Measurements from ENCODE around the gene TRIM17. TPM values are rescaled to one million over a fixed set of nuclear protein-coding genes. Genes with fewer than 3 reads are reported as not detected.

TRIM17 gene
- total and polyA plus RNA-seq, 2 of the 13 experiments (the other 11 are each of a cell fraction or from before 2014, with no cell fraction given), result 0.32 to 0.64 TPM

DNA sequence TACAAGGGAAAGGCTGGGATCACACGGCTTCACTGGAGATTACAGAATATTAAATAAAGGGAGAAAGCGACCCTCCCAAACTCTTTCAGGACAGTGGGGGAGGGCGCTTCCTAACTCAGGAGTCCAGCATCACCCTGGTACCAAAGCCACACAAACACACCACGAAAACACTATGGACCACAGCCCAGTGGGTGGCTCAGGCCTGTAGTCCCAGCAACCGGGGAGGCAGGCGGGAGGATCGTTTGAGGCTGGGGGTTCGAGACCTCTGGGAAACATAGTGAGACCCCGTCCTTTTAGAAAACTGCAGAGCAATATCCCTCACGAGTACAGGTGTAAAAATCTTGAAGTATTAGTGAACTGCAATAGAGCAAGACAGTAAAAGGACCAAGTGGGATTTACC is 26.0 kb downstream of the TRIM17 start:
- Histone ChIP-seq H3K36me3 (replicated peaks in 1 of 2; ENCODE audit: control insufficient read depth in 1 of 2, insufficient read depth in 2 of 2, low read length in 2 of 2) (peaks cover 4 to 19% of the 10 kb centered on the region in 2 experiments), H4K20me1 (ENCODE audit: insufficient read depth, low read length) (no peaks in the 10 kb centered on the region), H3K4me3 (replicated peaks in 1 of 3; ENCODE audit: insufficient read depth in 1 of 3, low read depth in 2 of 3, low read length in 3 of 3) (no peak overlapping the region), H3K9me3 (ENCODE audit: low read length) (no peaks in the 10 kb centered on the region), H3K4me2 (ENCODE audit: low read depth, low read length) (no peak overlapping the region), H2AFZ (ENCODE audit: low read length) (no peak overlapping the region), H3K4me1 (ENCODE audit: insufficient read depth, low read length) (peaks cover 8% of the 10 kb centered on the region), H3K9ac (ENCODE audit: insufficient read depth, low read depth, low read length) (no peak overlapping the region), H3K27ac (ENCODE audit: extremely low read length, insufficient read depth, low read length) (no peak overlapping the region), H3K79me2 (ENCODE audit: insufficient read depth, low read length) (no peaks in the 10 kb centered on the region), H3K27me3 (ENCODE audit: control insufficient read depth in 1 of 2, insufficient read depth in 2 of 2, low read length in 2 of 2) (no peaks in the 10 kb centered on the region)
- intact Hi-C loops (cut with micrococcal nuclease; ENCODE audit: unreplicated experiment), result no loop called here
- in situ Hi-C loops (cut with HindIII; ENCODE audit: extremely low pct_ligation_motif_present, low pct_unique_long_range_greater_than_20kb), result no loop called here
- 88% methylated on average over 9 of the region's 10 CpGs for WGBS (ENCODE audit: low lambda C conversion rate)
- BruUV-seq (replicated peaks), result no TSS peak
- TF ChIP-seq CENPX (CRISPR knock-in tag; IDR thresholded peaks at IDR 0.05) (no peak), ZNF780A (CRISPR knock-in tag; IDR thresholded peaks at IDR 0.05) (no peak), SKI (IDR thresholded peaks at IDR 0.05; ENCODE audit: partially characterized antibody) (no peak)
- TF ChIP-seq, protein P1, sequence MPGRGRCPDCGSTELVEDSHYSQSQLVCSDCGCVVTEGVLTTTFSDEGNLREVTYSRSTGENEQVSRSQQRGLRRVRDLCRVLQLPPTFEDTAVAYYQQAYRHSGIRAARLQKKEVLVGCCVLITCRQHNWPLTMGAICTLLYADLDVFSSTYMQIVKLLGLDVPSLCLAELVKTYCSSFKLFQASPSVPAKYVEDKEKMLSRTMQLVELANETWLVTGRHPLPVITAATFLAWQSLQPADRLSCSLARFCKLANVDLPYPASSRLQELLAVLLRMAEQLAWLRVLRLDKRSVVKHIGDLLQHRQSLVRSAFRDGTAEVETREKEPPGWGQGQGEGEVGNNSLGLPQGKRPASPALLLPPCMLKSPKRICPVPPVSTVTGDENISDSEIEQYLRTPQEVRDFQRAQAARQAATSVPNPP (CRISPR knock-in tag; IDR thresholded peaks at IDR 0.05), result no peak
- DNase-seq (ENCODE audit: low spot score) (no peak), FAIRE-seq (no peak), ATAC-seq (no peak)
- ChIA-PET POLR2A (no interaction called here), CTCF (ENCODE audit: low intra/inter-chr PET ratio, low total read pairs) (no interaction called here)

DNA sequence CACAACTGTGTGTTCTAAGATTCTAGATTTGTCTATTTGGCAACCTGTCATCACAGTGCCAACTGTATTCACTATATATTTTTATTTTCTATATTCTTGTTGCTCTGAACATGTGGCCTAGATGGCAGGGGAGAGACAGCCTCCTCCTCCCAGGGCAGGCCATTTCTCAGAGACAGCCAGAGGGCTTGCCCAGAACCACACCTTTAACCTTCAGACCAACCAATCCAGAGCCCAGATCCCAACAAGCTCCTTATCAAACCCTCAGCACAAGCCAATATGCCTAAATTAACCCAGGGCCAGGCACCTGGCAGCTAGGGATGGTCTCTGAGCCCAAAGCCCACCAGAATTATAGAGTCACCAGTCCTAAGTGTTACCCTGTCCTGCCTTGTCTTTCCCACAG is 29.3 kb downstream of the TRIM17 start:
- intact Hi-C loops (cut with micrococcal nuclease; ENCODE audit: unreplicated experiment), result no loop called here
- TF ChIP-seq JUND (CRISPR knock-in tag; IDR thresholded peaks at IDR 0.05) (no peak), ZNF326 (CRISPR knock-in tag; IDR thresholded peaks at IDR 0.05; ENCODE audit: borderline replicate concordance) (no peak), SRSF4 (IDR thresholded peaks at IDR 0.05; ENCODE audit: low read depth, low read length, poor library complexity, severe bottlenecking) (no peak), TMF1 (CRISPR knock-in tag; IDR thresholded peaks at IDR 0.05; ENCODE audit: low read depth) (no peak), ZNF451 (CRISPR knock-in tag; IDR thresholded peaks at IDR 0.05) (no peak), ZC3H4 (CRISPR knock-in tag; IDR thresholded peaks at IDR 0.05; ENCODE audit: borderline replicate concordance) (no peak), ZNF30 (CRISPR knock-in tag; IDR thresholded peaks at IDR 0.05) (no peak), ZFP36L2 (CRISPR knock-in tag; IDR thresholded peaks at IDR 0.05) (no peak)
- TF ChIP-seq, protein P2, sequence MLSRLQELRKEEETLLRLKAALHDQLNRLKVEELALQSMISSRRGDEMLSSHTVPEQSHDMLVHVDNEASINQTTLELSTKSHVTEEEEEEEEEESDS (CRISPR knock-in tag; IDR thresholded peaks at IDR 0.05; ENCODE audit: borderline replicate concordance), result no peak
- TF ChIP-seq, protein P3, sequence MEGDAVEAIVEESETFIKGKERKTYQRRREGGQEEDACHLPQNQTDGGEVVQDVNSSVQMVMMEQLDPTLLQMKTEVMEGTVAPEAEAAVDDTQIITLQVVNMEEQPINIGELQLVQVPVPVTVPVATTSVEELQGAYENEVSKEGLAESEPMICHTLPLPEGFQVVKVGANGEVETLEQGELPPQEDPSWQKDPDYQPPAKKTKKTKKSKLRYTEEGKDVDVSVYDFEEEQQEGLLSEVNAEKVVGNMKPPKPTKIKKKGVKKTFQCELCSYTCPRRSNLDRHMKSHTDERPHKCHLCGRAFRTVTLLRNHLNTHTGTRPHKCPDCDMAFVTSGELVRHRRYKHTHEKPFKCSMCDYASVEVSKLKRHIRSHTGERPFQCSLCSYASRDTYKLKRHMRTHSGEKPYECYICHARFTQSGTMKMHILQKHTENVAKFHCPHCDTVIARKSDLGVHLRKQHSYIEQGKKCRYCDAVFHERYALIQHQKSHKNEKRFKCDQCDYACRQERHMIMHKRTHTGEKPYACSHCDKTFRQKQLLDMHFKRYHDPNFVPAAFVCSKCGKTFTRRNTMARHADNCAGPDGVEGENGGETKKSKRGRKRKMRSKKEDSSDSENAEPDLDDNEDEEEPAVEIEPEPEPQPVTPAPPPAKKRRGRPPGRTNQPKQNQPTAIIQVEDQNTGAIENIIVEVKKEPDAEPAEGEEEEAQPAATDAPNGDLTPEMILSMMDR (CRISPR knock-in tag; IDR thresholded peaks at IDR 0.05), result no peak
- TF ChIP-seq, protein P4, sequence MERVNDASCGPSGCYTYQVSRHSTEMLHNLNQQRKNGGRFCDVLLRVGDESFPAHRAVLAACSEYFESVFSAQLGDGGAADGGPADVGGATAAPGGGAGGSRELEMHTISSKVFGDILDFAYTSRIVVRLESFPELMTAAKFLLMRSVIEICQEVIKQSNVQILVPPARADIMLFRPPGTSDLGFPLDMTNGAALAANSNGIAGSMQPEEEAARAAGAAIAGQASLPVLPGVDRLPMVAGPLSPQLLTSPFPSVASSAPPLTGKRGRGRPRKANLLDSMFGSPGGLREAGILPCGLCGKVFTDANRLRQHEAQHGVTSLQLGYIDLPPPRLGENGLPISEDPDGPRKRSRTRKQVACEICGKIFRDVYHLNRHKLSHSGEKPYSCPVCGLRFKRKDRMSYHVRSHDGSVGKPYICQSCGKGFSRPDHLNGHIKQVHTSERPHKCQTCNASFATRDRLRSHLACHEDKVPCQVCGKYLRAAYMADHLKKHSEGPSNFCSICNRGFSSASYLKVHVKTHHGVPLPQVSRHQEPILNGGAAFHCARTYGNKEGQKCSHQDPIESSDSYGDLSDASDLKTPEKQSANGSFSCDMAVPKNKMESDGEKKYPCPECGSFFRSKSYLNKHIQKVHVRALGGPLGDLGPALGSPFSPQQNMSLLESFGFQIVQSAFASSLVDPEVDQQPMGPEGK (CRISPR knock-in tag; IDR thresholded peaks at IDR 0.05), result no peak

More for the DNA sequence above, 29.3 kb downstream of the TRIM17 start:
- Histone ChIP-seq H3K4me3 (replicated peaks in 1 of 3; ENCODE audit: insufficient read depth in 1 of 3, low read depth in 2 of 3, low read length in 3 of 3) (no peak overlapping the region), H3K4me1 (ENCODE audit: insufficient read depth, low read length) (no peaks in the 10 kb centered on the region), H3K9ac (ENCODE audit: insufficient read depth, low read depth, low read length) (no peak overlapping the region), H2AFZ (ENCODE audit: low read length) (no peak overlapping the region), H3K79me2 (ENCODE audit: insufficient read depth, low read length) (no peaks in the 10 kb centered on the region), H3K27me3 (ENCODE audit: control insufficient read depth in 1 of 2, insufficient read depth in 2 of 2, low read length in 2 of 2) (no peaks in the 10 kb centered on the region), H3K4me2 (ENCODE audit: low read depth, low read length) (no peak overlapping the region), H3K27ac (ENCODE audit: extremely low read length, insufficient read depth, low read length) (no peak overlapping the region), H3K36me3 (replicated peaks in 1 of 2; ENCODE audit: control insufficient read depth in 1 of 2, insufficient read depth in 2 of 2, low read length in 2 of 2) (0 out of 5 replicates have a peak, but pooled peaks cover 0 to 2% of the 10 kb centered on the region in 2 experiments), H4K20me1 (ENCODE audit: insufficient read depth, low read length) (no peaks in the 10 kb centered on the region), H3K9me3 (ENCODE audit: low read length) (no peaks in the 10 kb centered on the region)
- in situ Hi-C loops (cut with HindIII; ENCODE audit: extremely low pct_ligation_motif_present, low pct_unique_long_range_greater_than_20kb), result no loop called here
- CTCF ChIA-PET (ENCODE audit: low intra/inter-chr PET ratio, low total read pairs), result no interaction called here
- DNase-seq (ENCODE audit: low spot score), result no peak
- POLR2A ChIA-PET, result no interaction called here
- no peak for FAIRE-seq
- no peak for ATAC-seq
- BruUV-seq (replicated peaks), result no TSS peak
